Thyroid gland (tissue), 4 donors: Measurements from ENCODE around the gene RAB40C.

Experiments
- POLR2A ChIP-seq, 2 donors: fragments of 450-650 bp; IDR thresholded peaks; one replicate each; pipeline ENCODE4 v1.6.1; 2017; ENCODE audit warnings: antibody characterized with exemption in 2 of 2, mild to moderate bottlenecking in 2 of 2, moderate library complexity in 1 of 2
- TF ChIP-seq, protein P1 (sequence below), 6 experiments: fragments of 200-600 bp in 3 of 6; fragments of 450-650 bp in 3 of 6; sonication (generic) in 3 of 6; IDR thresholded peaks; one replicate each; pipeline ENCODE4 v1.5.1; 2016 to 2019; ENCODE audit warnings: antibody characterized with exemption in 6 of 6, mild to moderate bottlenecking in 2 of 6, inconsistent platforms in 1 of 6, moderate library complexity in 1 of 6

DNA sequence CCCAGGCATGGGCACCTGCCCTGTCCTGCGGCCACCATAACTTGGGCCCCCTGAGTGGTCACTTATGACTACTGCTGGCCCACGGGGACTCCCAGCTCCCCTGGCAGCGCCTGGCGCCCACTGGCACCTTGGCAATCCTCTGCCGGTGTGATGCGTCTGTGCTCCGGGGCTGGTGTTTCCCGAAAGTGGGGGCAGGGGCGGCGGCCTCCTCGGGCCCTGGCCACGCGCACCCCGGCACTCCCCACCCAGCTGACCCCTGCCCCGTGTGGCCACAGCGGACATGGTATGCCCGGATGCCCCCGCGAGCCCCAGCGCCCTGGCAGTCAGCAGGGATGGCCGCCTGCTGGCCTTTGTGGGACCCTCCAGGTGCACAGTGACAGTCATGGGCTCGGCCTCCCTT lies 67.6 kb downstream of the RAB40C start:
- TF ChIP-seq, protein P1, sequence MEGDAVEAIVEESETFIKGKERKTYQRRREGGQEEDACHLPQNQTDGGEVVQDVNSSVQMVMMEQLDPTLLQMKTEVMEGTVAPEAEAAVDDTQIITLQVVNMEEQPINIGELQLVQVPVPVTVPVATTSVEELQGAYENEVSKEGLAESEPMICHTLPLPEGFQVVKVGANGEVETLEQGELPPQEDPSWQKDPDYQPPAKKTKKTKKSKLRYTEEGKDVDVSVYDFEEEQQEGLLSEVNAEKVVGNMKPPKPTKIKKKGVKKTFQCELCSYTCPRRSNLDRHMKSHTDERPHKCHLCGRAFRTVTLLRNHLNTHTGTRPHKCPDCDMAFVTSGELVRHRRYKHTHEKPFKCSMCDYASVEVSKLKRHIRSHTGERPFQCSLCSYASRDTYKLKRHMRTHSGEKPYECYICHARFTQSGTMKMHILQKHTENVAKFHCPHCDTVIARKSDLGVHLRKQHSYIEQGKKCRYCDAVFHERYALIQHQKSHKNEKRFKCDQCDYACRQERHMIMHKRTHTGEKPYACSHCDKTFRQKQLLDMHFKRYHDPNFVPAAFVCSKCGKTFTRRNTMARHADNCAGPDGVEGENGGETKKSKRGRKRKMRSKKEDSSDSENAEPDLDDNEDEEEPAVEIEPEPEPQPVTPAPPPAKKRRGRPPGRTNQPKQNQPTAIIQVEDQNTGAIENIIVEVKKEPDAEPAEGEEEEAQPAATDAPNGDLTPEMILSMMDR (IDR thresholded peaks at IDR 0.05), result no peak
- TF ChIP-seq POLR2A (IDR thresholded peaks at IDR 0.05), result no peak
